Esophagus squamous epithelium (tissue), 5 donors: ENCODE data around the gene ELOVL4. TPM values are rescaled to one million over a fixed set of nuclear protein-coding genes. Genes with fewer than 3 reads are reported as not detected.

Source experiments
- DNase-seq: peaks from one replicate; lab custom pipeline; 2025; lab: John Stamatoyannopoulos, UW
- H3K27ac ChIP-seq, 4 donors: fragments of 200-600 bp; sonication (generic); one replicate each; pipeline ENCODE4 v1.5.1; 2016 to 2019; ENCODE audit warnings: mild to moderate bottlenecking in 1 of 4
- H3K27me3 ChIP-seq, 4 donors: fragments of 200-600 bp; sonication (generic); 1 replicate in 3 of 4; 2 replicates in 1 of 4; pipeline versions ENCODE4 v1.5.1 to v1.6.0; 2017 to 2021; ENCODE audit warnings: antibody characterized with exemption in 1 of 4
- H3K36me3 ChIP-seq, 3 donors: fragments of 200-600 bp; sonication (generic); one replicate each; pipeline ENCODE4 v1.5.1; 2016 to 2019
- H3K4me1 ChIP-seq, 3 donors: fragments of 200-600 bp; sonication (generic); one replicate each; pipeline ENCODE4 v1.5.1; 2017 to 2019
- H3K4me3 ChIP-seq, 4 donors: fragments of 200-600 bp; sonication (generic); 1 replicate in 3 of 4; 2 replicates in 1 of 4; pipeline ENCODE4 v1.5.1; 2016 to 2019; ENCODE audit warnings: mild to moderate bottlenecking in 2 of 4, moderate library complexity in 1 of 4
- H3K9me3 ChIP-seq, 3 donors: fragments of 200-600 bp; sonication (generic); one replicate each; pipeline ENCODE4 v1.5.1; 2016 to 2019
- POLR2A ChIP-seq, 4 donors: fragments of 450-650 bp; IDR thresholded peaks; one replicate each; pipeline ENCODE4 v1.6.1; 2017; ENCODE audit warnings: antibody characterized with exemption in 4 of 4, mild to moderate bottlenecking in 4 of 4, moderate library complexity in 3 of 4
- WGBS, 2 donors: methylation state at CpG; one replicate each; pipeline ENCODE4 v1.1.5; 2018; 5-methylcytosine and 5-hydroxymethylcytosine counted together
- intact Hi-C: fragments of 100-400 bp; cut with DNase I; formaldehyde crosslinking; loops from one replicate; pipeline ENCODE4 v1.15.0; 2022
- total RNA-seq, 4 donors: library from RNA; depleted of rRNA; stranded (reverse); fragments of >200 nt; gene quantifications; one replicate each; pipeline ENCODE4 v1.1.0, GENCODE V29; 2016
- TF ChIP-seq, protein P1 (sequence below), 6 experiments: fragments of 450-650 bp in 4 of 6; fragments of 200-600 bp in 2 of 6; sonication (generic) in 2 of 6; IDR thresholded peaks; one replicate each; pipeline ENCODE4 v1.5.1; 2016 to 2019; ENCODE audit warnings: antibody characterized with exemption in 6 of 6, mild to moderate bottlenecking in 4 of 6, moderate library complexity in 4 of 6
- donor health status: DM: yes; HTN: yes; CAD: no.

ELOVL4 gene
- total RNA-seq, 4 donors from 2014 or later: 6.7 to 18.7 (median 12.1) TPM

- Histone ChIP-seq H3K9me3 (no peaks in the 10 kb centered on the region), H3K27me3 (no peaks in the 10 kb centered on the region), H3K4me3 (no peak overlapping the region), H3K36me3 (no peaks in the 10 kb centered on the region), H3K4me1 (peaks cover 2 to 26% (median 7%) of the 10 kb centered on the region in 3 donors), H3K27ac (peak overlapping the region in 3 of 4 donors; percentile 54 to 82 (median 71))
- WGBS, 2 donors: 81 to 87% methylated on average over 3 to 6 of the region's 6 CpGs
- DNase-seq: no peak
- TF ChIP-seq POLR2A (IDR thresholded peaks at IDR 0.05): no peak
- TF ChIP-seq, protein P1, sequence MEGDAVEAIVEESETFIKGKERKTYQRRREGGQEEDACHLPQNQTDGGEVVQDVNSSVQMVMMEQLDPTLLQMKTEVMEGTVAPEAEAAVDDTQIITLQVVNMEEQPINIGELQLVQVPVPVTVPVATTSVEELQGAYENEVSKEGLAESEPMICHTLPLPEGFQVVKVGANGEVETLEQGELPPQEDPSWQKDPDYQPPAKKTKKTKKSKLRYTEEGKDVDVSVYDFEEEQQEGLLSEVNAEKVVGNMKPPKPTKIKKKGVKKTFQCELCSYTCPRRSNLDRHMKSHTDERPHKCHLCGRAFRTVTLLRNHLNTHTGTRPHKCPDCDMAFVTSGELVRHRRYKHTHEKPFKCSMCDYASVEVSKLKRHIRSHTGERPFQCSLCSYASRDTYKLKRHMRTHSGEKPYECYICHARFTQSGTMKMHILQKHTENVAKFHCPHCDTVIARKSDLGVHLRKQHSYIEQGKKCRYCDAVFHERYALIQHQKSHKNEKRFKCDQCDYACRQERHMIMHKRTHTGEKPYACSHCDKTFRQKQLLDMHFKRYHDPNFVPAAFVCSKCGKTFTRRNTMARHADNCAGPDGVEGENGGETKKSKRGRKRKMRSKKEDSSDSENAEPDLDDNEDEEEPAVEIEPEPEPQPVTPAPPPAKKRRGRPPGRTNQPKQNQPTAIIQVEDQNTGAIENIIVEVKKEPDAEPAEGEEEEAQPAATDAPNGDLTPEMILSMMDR (IDR thresholded peaks at IDR 0.05): no peak
- intact Hi-C loops: no loop called here
Measured at GRCh38 chr6:79878142-79878748, 69.1 kb downstream of the ELOVL4 start.

DNA sequence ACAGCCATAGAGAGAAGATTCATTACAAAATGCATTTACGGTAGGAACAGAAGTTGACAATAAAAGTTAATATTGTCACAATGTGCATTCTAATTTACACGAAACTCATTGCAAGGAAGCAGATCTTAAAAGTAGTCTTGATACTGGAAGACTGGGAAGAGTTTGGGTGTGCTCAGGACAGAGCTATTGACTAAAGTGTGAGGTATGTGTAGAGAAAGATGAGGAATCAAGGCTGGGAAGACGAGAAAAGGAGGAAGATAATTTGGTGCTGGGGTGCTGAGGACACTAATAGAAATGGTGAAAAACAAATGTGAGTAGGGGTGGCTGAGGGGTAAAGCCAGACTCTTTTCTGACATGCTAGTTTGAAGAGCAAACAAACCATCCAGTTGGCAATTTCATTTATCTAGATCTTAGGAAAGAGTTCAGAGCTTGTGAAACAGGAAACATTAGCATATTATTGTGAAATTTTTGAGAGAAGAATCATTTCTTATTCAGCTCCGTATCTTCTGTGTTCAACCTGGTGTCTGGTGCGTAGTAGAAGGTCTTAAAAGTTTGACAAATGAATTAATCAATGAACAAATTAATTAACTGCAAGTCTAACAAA, 72.7 kb downstream of the ELOVL4 start:
- no peak for TF ChIP-seq POLR2A (IDR thresholded peaks at IDR 0.05)
- TF ChIP-seq, protein P1 (IDR thresholded peaks at IDR 0.05): no peak
- Histone ChIP-seq H3K9me3 (no peaks in the 10 kb centered on the region), H3K36me3 (no peaks in the 10 kb centered on the region), H3K4me3 (no peak overlapping the region), H3K27me3 (no peaks in the 10 kb centered on the region), H3K4me1 (peaks cover 7 to 32% (median 7%) of the 10 kb centered on the region in 3 donors), H3K27ac (peak overlapping the region in 2 of 4 donors; percentile 11 to 51)
- DNase-seq: no peak
- WGBS, 2 donors: 58 to 59% methylated on average over 5 of the region's 5 CpGs
- intact Hi-C loops: no loop called here

DNA sequence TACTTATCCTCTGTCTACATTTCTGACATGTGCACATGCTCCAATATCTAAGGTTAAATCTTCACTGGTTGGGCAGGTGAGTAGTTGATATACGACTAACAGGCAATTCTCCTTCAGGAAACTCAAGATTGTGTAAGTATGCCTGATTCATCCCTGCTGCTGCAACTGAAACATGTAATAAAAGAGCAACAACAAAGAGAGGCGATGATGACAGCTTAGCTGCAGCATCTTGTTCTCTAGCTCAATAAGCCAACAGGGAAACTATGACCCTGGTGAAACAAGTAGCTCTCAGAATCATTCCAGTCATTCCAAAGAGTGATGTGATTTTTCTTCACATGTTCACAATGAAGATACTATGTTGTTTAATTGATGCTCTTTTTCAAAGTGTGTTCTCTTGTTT, 74.4 kb downstream of the ELOVL4 start:
- WGBS, 2 donors: 32 to 64% methylated on average over 2 of the region's 2 CpGs
- Histone ChIP-seq H3K27ac (peak overlapping the region in 3 of 4 donors; percentile 40 to 61 (median 45)), H3K4me3 (no peak overlapping the region), H3K9me3 (no peaks in the 10 kb centered on the region), H3K36me3 (no peaks in the 10 kb centered on the region), H3K4me1 (peaks cover 4 to 29% (median 10%) of the 10 kb centered on the region in 3 donors), H3K27me3 (no peaks in the 10 kb centered on the region)
- DNase-seq: no peak
- intact Hi-C loops: no loop called here
- no peak for TF ChIP-seq POLR2A (IDR thresholded peaks at IDR 0.05)
- TF ChIP-seq, protein P1 (IDR thresholded peaks at IDR 0.05): no peak

GRCh38 chr6:79872303-79872702, 75.0 kb downstream of the ELOVL4 start:
- Histone ChIP-seq H3K9me3 (no peaks in the 10 kb centered on the region), H3K36me3 (no peaks in the 10 kb centered on the region), H3K27ac (peak overlapping the region in 3 of 4 donors; percentile 40 to 62 (median 45)), H3K4me1 (peaks cover 4 to 30% (median 12%) of the 10 kb centered on the region in 3 donors), H3K27me3 (no peaks in the 10 kb centered on the region), H3K4me3 (no peak overlapping the region)
- intact Hi-C loops: no loop called here
- no peak for TF ChIP-seq POLR2A (IDR thresholded peaks at IDR 0.05)
- DNase-seq: no peak
- 25 to 41% methylated on average over 2 of the region's 2 CpGs for WGBS, 2 donors

DNA sequence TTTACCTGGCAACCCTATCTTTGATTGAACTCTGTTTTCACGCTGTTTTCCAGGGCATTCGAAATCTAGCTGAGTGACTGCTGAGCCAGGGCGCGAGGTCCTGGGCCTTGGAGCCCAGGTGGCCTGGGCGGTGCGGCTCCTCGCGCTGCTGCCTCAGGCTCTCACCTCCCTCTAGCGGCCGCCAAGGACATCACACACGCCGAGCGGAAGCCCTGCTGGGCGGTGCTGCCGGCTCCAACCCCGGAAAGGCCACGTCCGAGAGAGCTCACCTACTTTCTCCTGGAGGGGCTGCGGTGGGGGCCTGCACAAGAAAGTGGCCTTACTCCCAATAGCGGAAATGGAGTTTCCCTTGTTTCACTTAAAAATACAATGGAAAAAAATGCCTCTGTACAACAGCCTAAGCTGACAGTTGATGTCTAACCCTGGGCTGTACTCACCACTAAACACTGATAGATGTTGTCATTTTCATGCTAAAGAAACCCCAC, 77.7 kb downstream of the ELOVL4 start:
- peak; percentile 11 for DNase-seq
- Histone ChIP-seq H3K36me3 (no peaks in the 10 kb centered on the region), H3K4me3 (peak overlapping the region; percentile 2 to 52 (median 24)), H3K27ac (peak overlapping the region in 1 of 4 donors; percentile 49), H3K4me1 (peaks cover 4 to 24% (median 12%) of the 10 kb centered on the region in 3 donors), H3K9me3 (no peaks in the 10 kb centered on the region), H3K27me3 (no peaks in the 10 kb centered on the region)
- 0 to 1% methylated on average over 4 to 17 of the region's 20 CpGs for WGBS, 2 donors
- intact Hi-C loops: loop anchor here (5.0 kb wide), 1 partner anchor 92 kb away; no protein-coding TSS in a partner anchor
- TF ChIP-seq, protein P1 (IDR thresholded peaks at IDR 0.05): peak; percentile 86 to 96 (median 90)
- no peak for TF ChIP-seq POLR2A (IDR thresholded peaks at IDR 0.05)
